ENCODE results near the gene ACSF2. TPM values are rescaled to one million over a fixed set of nuclear protein-coding genes. Genes with fewer than 3 reads are reported as not detected.

Gene ACSF2
- polyA plus RNA-seq, 1 of the 3 experiments (the other 2 are of a cell fraction), result 46.6 TPM

GRCh38 chr17:50513495-50513894 lies 87.5 kb downstream of the ACSF2 start:
- Histone ChIP-seq H3K9me3 (no peaks in the 10 kb centered on the region), H3K79me2 (ENCODE audit: insufficient read depth) (no peaks in the 10 kb centered on the region), H3K36me3 (replicated peaks in 1 of 2; ENCODE audit: control insufficient read depth in 1 of 2, insufficient read depth in 2 of 2, low read length in 1 of 2) (no peaks in the 10 kb centered on the region), H3K4me1 (ENCODE audit: control insufficient read depth in 1 of 2, insufficient read depth in 2 of 2, low read depth in 1 of 2, low read length in 1 of 2) (peaks cover 0 to 10% of the 10 kb centered on the region in 2 experiments; a peak in 1 of 4 replicates), H3K4me2 (no peak overlapping the region), H3K4me3 (ENCODE audit: low read depth in 2 of 2, low read length in 1 of 2) (no peak overlapping the region), H3K27ac (ENCODE audit: low read depth in 2 of 2, low read length in 1 of 2) (no peak overlapping the region), H2AFZ (ENCODE audit: low read depth) (no peak overlapping the region), H4K20me1 (ENCODE audit: insufficient read depth) (no peaks in the 10 kb centered on the region), H3F3A (replicated peaks; ENCODE audit: insufficient read depth) (no peaks in the 10 kb centered on the region), H3K27me3 (ENCODE audit: insufficient read depth) (no peaks in the 10 kb centered on the region), H3K9ac (no peak overlapping the region), H3K9me2 (no peaks in the 10 kb centered on the region)
- ChIA-PET CTCF (no interaction called here), POLR2A (no interaction called here)
- TF ChIP-seq EZH2phosphoT487 (IDR thresholded peaks at IDR 0.05; ENCODE audit: borderline replicate concordance, low read depth), result no peak
- no peak for TF ChIP-seq POLR2AphosphoS5 (IDR thresholded peaks at IDR 0.05; ENCODE audit: low read depth, low read length)
- no peak for TF ChIP-seq FOSL2 (IDR thresholded peaks at IDR 0.05; ENCODE audit: borderline replicate concordance, low read depth)
- no peak for TF ChIP-seq MEF2A (IDR thresholded peaks at IDR 0.05; ENCODE audit: borderline replicate concordance, low read depth)
- TF ChIP-seq SMC3 (IDR thresholded peaks at IDR 0.05; ENCODE audit: low read depth, low read length), result no peak
- no peak for TF ChIP-seq EP300 (IDR thresholded peaks at IDR 0.05; ENCODE audit: borderline replicate concordance in 1 of 2, low read depth in 1 of 2, low read length in 1 of 2)
- TF ChIP-seq PBX3 (IDR thresholded peaks at IDR 0.05), result no peak
- no peak for TF ChIP-seq MXI1 (IDR thresholded peaks at IDR 0.05; ENCODE audit: low read depth, low read length)
- no peak for TF ChIP-seq RCOR1 (IDR thresholded peaks at IDR 0.05; ENCODE audit: low read length)
- TF ChIP-seq, protein P1, sequence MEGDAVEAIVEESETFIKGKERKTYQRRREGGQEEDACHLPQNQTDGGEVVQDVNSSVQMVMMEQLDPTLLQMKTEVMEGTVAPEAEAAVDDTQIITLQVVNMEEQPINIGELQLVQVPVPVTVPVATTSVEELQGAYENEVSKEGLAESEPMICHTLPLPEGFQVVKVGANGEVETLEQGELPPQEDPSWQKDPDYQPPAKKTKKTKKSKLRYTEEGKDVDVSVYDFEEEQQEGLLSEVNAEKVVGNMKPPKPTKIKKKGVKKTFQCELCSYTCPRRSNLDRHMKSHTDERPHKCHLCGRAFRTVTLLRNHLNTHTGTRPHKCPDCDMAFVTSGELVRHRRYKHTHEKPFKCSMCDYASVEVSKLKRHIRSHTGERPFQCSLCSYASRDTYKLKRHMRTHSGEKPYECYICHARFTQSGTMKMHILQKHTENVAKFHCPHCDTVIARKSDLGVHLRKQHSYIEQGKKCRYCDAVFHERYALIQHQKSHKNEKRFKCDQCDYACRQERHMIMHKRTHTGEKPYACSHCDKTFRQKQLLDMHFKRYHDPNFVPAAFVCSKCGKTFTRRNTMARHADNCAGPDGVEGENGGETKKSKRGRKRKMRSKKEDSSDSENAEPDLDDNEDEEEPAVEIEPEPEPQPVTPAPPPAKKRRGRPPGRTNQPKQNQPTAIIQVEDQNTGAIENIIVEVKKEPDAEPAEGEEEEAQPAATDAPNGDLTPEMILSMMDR (IDR thresholded peaks at IDR 0.05), result no peak
- no peak for TF ChIP-seq IRF3 (IDR thresholded peaks at IDR 0.05; ENCODE audit: low read depth, low read length)
- TF ChIP-seq TCF12 (IDR thresholded peaks at IDR 0.05), result no peak
- no peak for TF ChIP-seq USF2 (IDR thresholded peaks at IDR 0.05; ENCODE audit: borderline replicate concordance, low read depth, low read length)
- TF ChIP-seq JUND (IDR thresholded peaks at IDR 0.05), result no peak
- TF ChIP-seq USF1 (IDR thresholded peaks at IDR 0.05; ENCODE audit: borderline replicate concordance, low read depth), result no peak
- no peak for TF ChIP-seq REST (IDR thresholded peaks at IDR 0.05; ENCODE audit: low read depth, low read length)
- TF ChIP-seq SIN3A (IDR thresholded peaks at IDR 0.05; ENCODE audit: borderline replicate concordance, low read depth, low read length), result no peak
- TF ChIP-seq GABPA (IDR thresholded peaks at IDR 0.05; ENCODE audit: low read depth), result no peak
- no peak for TF ChIP-seq NFIC (IDR thresholded peaks at IDR 0.05; ENCODE audit: borderline replicate concordance)
- no peak for TF ChIP-seq RAD21 (IDR thresholded peaks at IDR 0.05; ENCODE audit: low read length)
- no peak for DNase-seq
- 72% methylated on average over 4 of the region's 4 CpGs for WGBS (ENCODE audit: low lambda C conversion rate)

All from SK-N-SH (cell line).